Limb (tissue), 2 donors: ENCODE data around the gene LCT.
A peak's percentile ranks its signal among the peaks of the same experiment; 100 is the strongest.
"Not testable (repeated sequence)": the region's sequence is repeated elsewhere in the genome, so short reads cannot be mapped to it uniquely, and the experiment has no call there.

Experiments
- DNase-seq, 2 donors: peaks; one replicate each; pipeline ENCODE4 v3.0.0-alpha.2; 2016; ENCODE audit errors: extremely low spot score in 2 of 2

Gene LCT

GRCh38 chr2:135798275-135798705 is 38.7 kb downstream of the LCT start:
- DNase-seq: no peak

DNA sequence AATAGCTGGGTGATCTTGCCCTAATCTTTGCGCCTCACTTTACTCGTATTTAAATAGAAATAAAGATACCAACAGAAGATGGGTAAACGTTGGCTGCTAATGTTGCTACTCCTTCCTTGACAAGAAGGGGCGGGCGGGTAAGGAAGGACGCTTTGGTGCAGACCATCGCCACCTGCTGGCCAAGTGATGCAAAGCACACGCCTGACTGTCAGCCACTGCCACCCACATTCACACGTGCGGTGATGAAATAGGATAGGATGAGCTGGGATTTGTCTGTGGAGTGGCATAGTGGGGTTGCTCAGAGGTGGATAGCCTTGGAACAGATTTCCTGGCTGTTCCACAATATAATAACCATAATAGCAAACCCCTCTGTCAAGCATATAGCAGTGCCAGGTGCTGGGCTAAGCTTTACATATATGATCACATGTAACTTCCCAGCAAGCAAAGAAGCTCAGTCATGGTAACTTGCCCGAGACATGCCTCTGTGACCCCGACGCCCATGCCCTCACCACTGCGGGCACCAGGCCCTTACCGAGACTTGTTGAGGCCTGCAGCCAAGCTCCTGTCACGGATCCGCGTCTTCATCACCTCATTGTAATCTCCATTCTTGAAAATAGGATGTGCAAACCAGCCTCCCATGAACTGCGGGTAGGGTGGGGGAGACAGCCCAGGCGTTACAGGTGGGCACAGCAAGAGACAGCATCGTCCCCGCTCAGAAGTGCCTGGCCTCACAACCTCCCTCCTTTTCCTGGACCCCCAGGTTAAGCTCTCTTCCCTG is 39.3 kb downstream of the LCT start:
- peak; percentile 64 to 70 for DNase-seq

GRCh38 chr2:135796606-135797005 is 40.4 kb downstream of the LCT start:
- no peak for DNase-seq

GRCh38 chr2:135795641-135796040 is 41.3 kb downstream of the LCT start:
- not testable (repeated sequence) for DNase-seq

DNA sequence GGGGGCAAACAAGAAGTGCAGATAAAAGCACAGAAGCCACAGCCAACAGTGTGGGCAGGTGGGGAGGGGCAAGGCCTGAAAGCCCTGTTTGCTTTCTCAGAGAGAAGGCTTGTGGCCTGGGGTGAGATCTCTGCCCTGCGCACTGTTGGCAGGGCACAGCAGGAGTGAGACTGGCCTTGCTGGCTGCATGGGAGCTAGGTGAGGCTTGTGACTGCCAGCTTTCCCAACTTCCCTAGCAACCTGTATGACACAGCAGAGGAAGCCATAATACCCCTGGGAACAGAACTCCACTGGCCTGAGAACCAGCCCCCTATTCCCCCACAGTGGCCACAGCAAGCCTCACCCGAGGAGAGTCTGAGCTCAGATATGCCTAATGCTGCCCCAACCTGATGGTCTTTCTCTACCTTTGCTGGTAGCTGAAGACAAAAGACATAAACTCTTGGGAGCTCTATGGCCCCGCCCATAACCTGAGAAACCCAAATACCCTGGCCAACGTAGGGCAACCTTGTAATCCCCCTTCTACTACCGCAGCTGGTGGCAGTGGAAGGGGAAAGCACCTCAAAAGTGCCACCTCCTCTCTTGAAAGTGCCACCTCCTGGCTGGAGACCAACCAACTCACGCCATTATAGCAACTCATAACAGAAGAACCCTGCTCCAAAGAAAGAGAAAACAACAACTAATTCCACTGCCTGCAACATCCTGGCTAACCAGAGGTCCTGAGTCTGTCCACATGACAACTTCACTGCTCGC is 44.4 kb downstream of the LCT start:
- DNase-seq: no peak

DNA sequence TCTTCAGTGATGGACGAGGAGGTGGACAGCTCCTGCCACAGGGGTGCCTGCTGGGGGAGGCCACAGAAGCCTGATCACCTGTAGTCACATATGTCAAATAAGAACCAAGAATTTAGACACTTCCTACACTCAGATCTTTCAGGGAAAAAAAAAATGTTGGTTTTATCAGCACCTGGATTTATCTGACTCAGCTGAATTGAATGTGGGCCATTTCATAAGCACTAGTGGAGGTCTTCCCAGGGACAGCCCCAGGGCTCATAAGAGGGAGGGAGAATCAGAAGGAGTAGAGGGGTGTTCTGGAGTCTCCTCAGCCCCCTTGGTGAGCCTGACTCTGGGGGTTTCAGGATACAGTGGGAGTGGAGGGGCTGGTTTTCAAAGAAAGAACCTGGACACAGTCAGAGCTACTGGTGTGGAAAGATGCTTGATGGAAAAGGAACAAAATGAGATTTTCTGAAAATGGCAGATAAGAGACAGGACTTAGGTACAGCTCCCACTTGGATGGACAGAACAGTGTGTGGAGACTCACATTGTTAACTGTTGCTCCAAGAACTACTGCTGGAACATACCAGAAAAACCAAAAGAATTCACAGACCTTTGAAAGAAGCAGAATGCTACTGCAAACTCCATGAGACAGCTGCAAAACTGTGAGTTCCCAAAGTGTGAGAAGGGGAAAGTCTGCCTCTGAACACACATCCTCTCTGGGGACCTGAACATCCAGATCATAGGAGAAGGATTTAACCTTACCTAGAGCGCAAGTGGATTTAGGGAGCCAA is 45.4 kb downstream of the LCT start:
- no peak for DNase-seq

DNA sequence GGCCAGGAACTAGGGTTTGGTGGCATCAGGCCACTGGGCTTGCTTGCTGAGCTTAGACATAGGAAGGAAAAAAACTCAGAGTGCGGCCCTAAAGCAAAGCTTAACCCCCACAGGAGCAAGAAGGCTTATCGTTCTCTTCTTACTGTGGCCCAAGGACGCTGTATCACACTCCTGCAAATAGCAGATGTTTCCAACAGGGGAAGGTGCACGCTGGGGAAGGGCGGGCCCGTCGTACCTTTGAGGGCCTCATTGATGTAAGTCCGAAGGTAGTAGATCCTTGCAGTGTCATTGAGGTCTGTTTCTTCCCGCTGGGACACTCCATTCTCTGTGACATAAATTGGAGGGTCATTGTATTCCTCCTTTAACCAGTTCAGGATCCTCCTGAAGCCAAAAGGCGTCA is 46.6 kb downstream of the LCT start:
- no peak for DNase-seq

DNA sequence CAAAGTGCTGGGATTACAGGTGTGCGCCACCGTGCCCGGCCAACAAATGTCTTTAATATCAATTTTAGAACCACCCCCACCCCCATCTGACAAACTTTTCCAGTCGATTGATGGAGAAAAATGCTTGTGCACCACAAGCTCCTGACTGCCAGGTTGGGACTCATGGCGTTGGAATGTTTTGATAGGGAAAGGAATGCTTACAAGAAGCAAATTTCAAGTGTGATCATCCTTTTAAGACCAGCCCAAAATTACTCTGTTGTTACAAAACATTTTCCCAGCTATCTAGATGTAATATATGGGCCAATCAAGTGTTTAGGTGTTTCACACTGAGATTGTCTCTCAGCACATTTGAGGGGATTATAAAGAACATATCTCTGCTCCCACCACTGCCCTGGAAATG is 50.2 kb downstream of the LCT start:
- no peak for DNase-seq

DNA sequence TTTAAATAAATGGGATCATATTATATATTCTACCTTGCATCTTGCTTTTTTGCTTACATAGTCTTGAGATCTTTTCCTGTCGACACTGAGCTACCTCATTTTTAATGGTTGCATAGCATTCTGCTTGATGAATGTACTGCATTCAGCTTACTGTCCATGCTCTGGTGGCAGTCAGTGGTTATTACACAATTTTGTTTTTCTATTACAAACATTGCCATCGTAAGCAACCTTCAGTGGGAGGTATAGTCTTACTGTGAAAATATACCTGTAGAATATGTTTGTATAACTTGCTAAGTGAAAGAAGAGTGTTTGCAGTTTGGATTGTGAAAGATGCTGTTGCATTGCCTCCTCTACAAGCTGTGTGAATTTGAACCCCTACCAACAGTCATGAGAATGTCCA is 52.0 kb downstream of the LCT start:
- no peak for DNase-seq

GRCh38 chr2:135783439-135783838 is 53.5 kb downstream of the LCT start:
- DNase-seq: no peak

- no peak for DNase-seq
Measured at GRCh38 chr2:135782231-135782630, 54.8 kb downstream of the LCT start.

DNA sequence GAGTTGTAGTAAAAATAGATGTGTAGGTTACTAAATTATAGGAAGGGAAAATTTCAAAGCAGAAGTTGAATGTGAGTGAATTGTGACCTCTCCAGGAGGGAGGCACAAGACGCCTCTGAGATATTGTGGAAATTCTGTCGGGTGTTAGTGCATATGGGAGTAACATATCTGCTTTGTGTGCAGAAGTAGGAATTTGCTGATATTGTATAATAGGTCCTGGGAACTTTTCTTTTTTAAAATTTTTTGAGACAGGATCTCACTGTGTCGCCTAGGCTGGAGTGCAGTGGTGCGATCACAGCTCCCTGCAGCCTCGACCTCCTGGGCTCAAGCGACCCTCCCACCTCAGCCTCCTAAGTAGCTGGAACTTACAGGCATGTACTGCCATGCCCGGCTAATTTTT is 60.6 kb downstream of the LCT start:
- DNase-seq: no peak

- no peak for DNase-seq
Measured at GRCh38 chr2:135775420-135775819, 61.6 kb downstream of the LCT start.

- DNase-seq: no peak
Measured at GRCh38 chr2:135773917-135774316, 63.1 kb downstream of the LCT start.

DNA sequence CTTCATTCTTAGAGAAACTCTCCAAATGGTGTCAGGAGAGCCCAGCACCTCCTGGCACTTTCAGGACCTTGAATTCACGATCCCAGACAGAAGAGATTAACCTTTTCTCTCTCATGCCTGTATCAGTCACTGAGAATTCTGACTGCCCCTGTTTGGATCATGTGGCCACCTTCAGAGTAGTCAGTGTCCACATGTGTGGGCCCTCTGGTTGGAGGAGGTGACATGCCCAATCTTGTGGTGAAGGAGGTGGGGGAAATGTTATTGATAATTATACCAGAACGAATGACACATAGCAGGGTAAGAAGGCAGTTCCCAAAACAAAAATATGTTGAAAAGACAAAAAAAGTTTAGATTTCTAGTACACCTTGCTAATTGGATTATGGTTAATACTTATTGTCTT is 63.7 kb downstream of the LCT start:
- DNase-seq: no peak

DNA sequence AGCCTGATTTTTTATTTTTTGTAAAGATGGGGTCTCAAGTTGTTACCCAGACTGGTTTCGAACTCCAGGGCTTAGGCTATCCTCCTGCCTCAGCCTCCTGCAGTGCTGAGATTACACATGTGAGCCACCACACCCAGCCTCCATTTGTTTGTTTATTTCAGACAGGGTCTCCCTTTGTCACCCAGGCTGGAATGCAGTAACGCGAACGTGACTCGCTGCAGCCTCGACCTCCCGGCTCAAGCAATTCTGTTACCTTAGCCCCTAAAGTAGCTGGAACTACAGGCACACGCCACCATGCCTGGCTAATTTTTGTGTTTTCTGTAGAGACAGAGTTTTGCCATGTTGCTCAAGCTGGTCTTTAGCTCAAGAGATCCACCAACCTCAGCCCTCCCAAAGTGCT is 68.1 kb downstream of the LCT start:
- no peak for DNase-seq

GRCh38 chr2:135762530-135762929 is 74.5 kb downstream of the LCT start:
- DNase-seq: no peak

- no peak for DNase-seq
Measured at GRCh38 chr2:135762022-135762421, 75.0 kb downstream of the LCT start.

DNA sequence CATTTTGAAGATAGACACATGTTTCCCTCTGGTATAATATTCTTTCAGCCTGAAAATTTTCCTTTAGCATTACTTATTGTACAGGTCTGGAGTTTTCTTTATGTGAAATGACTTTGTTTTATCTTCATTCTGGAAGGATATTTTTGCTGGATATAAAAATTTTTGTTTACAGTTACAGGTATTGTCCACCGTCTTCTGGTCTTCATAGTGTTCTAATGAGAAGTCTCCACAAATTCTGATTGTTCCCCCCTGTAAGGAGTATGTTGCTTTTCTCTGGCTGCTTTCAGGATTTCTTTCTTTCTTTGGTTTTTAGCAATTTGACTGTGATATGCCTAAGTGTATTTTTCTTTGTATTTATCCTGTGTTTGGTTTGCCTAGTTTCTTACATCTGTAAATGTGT is 80.3 kb downstream of the LCT start:
- no peak for DNase-seq

DNA sequence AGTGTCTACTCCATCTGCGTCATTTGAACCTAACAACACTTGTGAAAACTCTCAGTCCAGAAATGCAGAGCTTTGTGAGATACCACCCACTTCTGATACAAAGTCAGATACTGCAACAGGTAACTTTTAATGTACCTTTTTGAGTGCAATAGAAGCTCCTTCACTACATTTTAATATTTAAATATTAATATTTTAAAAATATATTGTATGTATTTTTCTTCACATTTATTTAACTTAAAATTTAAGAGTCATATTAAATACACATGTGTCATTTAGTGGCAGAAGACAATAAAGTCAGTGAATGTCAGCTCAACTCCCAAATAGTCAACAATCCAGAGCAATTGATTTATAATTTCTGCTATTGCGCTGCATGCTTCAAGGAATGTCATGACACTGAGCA is 81.4 kb downstream of the LCT start:
- no peak for DNase-seq

DNA sequence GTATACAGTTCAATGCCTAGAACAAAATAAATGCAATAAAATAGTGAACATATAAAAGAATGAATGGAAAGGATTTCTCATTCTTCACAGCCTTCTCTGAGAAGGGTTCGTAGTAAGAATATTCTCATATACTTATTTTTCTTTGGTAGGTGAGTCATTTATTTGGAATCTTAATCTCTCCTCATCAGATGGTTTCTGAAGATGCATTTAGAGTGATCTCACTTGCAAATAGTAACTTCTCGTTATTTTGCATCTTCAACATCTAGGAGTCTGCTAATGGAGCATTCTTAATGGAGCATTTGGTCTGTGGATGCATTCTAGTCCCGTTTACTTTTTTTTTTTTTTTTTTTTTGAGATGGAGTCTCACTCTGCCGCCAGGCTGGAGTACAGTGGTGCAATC is 91.4 kb downstream of the LCT start:
- DNase-seq: no peak

DNA sequence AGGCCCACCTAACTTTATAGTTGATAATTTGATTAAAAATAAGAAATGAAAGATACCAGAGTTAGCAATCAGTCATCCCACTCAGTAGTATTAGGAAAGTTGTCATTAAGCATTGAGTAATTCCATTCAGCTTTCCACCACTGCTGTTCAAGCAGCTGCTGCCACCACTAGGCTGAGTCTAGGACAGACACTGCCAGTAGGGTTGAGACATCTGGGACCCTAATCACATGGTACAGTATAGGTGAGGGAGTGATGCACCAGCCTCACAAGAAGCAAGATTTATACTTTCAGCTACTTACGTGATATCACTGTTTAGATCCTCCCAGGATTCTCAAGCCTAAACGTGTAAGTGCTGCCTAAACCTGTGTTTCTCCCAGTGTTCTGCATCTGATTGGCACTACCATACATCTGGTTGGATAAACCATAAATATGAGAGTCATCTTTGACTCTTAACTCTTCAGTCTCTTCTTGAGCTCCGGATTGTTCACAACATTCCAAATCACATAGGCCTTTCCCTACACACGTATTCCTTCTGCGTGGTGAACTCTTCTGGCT is 92.1 kb downstream of the LCT start:
- no peak for DNase-seq
